ENCODE measurements around the gene SLC9A1.

The SLC9A1 gene

DNA sequence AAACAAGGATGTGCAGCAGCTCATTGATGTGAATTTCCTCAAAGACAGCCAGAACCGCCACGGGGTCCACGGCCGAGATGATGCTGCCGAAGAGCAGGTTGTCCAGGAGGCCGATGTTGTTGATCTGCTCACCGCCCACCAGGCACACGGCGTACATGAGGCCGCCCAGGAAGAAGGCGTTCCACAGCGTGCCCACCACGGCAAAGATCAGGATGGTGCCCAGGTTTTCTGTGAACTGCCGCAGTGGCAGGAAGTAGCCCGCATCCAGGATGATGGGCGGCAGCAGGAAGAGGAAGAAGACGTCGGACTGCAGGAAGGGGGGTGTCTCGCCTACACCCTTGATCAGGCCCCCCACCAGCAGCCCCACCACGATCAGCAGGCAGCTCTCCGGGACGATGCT is 41.1 kb downstream of the SLC9A1 start:
- CTCF ChIA-PET: interaction anchor here (2.2 kb wide), 1 partner anchor 183 kb away, joined by 7 read pairs; no protein-coding TSS in a partner anchor
- no peak for DNase-seq (ENCODE audit: extremely low spot score)
- POLR2A ChIA-PET: no interaction called here
- no peak for TF ChIP-seq CTBP1 (IDR thresholded peaks at IDR 0.05; ENCODE audit: borderline replicate concordance)
- TF ChIP-seq SUZ12 (IDR thresholded peaks at IDR 0.05): no peak
- no peak for TF ChIP-seq ZNF384 (IDR thresholded peaks at IDR 0.05)
- TF ChIP-seq L3MBTL2 (conservative IDR thresholded peaks at IDR 0.05): no peak
- no peak for TF ChIP-seq ARNT (IDR thresholded peaks at IDR 0.05)
- no peak for TF ChIP-seq NFRKB (IDR thresholded peaks at IDR 0.05)
- no peak for TF ChIP-seq ELF4 (IDR thresholded peaks at IDR 0.05)
- no peak for TF ChIP-seq HDGF (IDR thresholded peaks at IDR 0.05; ENCODE audit: borderline replicate concordance)
- no peak for TF ChIP-seq TARDBP (IDR thresholded peaks at IDR 0.05)
- no peak for TF ChIP-seq FOXA1 (IDR thresholded peaks at IDR 0.05)
- TF ChIP-seq, protein P1, sequence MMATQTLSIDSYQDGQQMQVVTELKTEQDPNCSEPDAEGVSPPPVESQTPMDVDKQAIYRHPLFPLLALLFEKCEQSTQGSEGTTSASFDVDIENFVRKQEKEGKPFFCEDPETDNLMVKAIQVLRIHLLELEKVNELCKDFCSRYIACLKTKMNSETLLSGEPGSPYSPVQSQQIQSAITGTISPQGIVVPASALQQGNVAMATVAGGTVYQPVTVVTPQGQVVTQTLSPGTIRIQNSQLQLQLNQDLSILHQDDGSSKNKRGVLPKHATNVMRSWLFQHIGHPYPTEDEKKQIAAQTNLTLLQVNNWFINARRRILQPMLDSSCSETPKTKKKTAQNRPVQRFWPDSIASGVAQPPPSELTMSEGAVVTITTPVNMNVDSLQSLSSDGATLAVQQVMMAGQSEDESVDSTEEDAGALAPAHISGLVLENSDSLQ (IDR thresholded peaks at IDR 0.05): no peak
- TF ChIP-seq BHLHE40 (IDR thresholded peaks at IDR 0.05; ENCODE audit: borderline replicate concordance): no peak
- no peak for TF ChIP-seq FOXM1 (IDR thresholded peaks at IDR 0.05; ENCODE audit: borderline replicate concordance)
- no peak for TF ChIP-seq SP1 (IDR thresholded peaks at IDR 0.05)
- TF ChIP-seq LEF1 (IDR thresholded peaks at IDR 0.05; ENCODE audit: borderline replicate concordance): no peak
- TF ChIP-seq FOXK2 (IDR thresholded peaks at IDR 0.05): no peak

DNA sequence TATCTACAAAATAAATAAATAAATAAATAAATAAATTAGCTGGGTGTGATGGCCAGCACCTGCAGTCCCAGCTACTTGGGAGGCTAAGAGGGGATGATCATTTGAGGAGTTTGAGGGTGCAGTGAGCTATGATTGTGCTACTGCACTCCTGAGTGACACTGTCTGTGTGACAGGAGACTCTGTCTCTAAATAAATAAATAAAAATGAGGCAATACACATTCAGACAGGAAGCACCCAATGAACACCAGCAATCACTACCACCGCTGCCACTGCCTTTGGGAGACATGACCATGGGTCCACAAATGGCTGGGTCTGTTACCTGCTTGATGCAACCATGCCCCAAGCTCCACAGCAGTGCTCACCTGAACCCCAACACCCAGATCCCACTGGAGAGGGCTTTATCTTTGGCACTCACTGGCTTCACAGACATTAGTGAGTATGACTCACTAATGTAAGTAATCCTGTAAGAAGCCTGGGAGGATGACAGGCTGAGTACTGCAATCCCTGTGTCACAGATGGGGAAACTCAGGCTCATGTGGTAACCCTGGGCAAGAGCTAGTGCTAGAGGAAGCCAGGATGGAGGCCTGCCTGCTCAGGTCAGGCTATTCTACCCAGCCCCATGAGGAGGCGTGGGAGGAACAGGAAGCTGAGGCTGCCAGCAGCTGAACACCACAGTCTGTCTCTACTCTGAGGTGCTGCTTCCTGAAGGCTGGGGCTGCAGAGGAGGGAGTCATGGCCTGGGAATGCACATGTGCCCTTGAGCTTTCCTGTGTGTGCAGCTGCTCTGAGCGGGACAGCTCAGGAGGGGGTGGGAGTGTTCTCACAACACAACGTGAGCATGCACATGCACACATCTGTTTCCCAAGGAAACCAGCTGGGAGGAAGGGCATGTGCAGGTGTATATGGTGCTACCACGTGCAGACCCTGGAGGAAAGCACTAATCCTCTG is 43.0 kb downstream of the SLC9A1 start:
- POLR2A ChIA-PET: no interaction called here
- TF ChIP-seq CTBP1 (IDR thresholded peaks at IDR 0.05; ENCODE audit: borderline replicate concordance) (no peak), ZNF384 (IDR thresholded peaks at IDR 0.05) (no peak), SP1 (IDR thresholded peaks at IDR 0.05) (no peak), HDGF (IDR thresholded peaks at IDR 0.05; ENCODE audit: borderline replicate concordance) (no peak), FOXA1 (IDR thresholded peaks at IDR 0.05) (no peak)
- CTCF ChIA-PET: interaction anchor here (0.9 to 1.4 kb wide), 2 partner anchors 66 to 185 kb away, joined by 3 read pairs; no protein-coding TSS in a partner anchor
- DNase-seq (ENCODE audit: extremely low spot score): no peak

DNA sequence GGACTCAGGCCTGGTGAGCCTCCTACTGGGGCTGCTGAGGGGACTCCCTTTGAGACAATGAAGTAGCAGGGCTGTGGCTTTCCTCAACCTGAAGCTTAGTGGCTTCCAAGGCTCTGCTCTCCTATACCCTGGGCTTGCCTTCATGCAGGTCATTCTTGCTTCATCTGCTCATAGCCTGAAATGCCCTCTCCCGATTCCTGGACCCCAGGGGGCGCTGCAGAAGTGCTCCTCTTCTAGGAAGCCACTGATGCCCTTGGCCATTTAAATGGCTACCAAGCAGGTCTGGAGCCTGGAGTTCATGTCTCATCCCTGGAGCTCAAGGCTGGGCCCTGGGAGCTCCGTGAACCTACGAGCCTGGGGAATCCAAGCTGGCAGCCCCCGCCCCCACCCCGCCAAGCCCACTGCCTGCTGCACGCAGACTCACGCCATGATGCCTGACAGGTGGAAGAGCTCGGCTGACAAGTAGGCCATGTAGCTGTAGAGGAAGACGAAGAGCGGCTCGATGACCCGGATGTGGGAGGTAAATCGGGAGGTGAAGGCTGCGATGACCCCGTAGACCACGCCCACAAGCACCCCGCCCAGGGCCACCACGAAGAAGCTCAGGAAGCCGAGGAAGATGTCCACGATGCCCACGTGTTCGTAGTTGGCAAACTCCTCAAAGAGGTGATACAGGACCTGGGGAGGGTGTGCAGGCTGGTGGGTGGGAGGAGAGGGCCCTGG is 45.7 kb downstream of the SLC9A1 start:
- ChIA-PET POLR2A (no interaction called here), CTCF (no interaction called here)
- peak; percentile 41 for DNase-seq (ENCODE audit: extremely low spot score)
- no peak for TF ChIP-seq TARDBP (IDR thresholded peaks at IDR 0.05)
- TF ChIP-seq BHLHE40 (IDR thresholded peaks at IDR 0.05; ENCODE audit: borderline replicate concordance): no peak
- no peak for TF ChIP-seq SP1 (IDR thresholded peaks at IDR 0.05)
- no peak for TF ChIP-seq FOXK2 (IDR thresholded peaks at IDR 0.05)

DNA sequence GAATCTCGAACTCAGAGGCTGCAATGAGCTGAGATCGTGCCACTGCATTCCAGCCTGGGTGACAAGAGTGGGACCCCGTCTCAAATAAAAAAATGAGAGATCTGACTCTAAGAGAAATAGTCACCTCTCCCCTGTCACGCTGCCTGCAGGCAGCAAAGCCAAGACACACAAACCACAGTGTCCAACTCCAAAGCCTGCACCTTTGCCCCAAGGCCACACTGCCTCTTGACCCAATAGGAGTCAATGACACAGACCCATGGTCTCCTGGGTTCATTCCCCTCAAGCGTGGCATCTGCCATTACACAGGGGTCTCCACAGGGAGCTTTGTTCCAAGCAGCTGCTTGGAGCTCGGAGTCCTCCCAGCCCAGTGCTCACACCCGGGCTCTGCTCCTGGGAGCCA is 46.3 kb downstream of the SLC9A1 start:
- CTCF ChIA-PET: interaction anchor here (0.8 kb wide), 1 partner anchor 192 kb away, joined by 8 read pairs; no protein-coding TSS in a partner anchor
- DNase-seq (ENCODE audit: extremely low spot score): no peak
- TF ChIP-seq CTBP1 (IDR thresholded peaks at IDR 0.05; ENCODE audit: borderline replicate concordance) (no peak), L3MBTL2 (conservative IDR thresholded peaks at IDR 0.05) (no peak), BHLHE40 (IDR thresholded peaks at IDR 0.05; ENCODE audit: borderline replicate concordance) (no peak), SP1 (IDR thresholded peaks at IDR 0.05) (no peak), HDGF (IDR thresholded peaks at IDR 0.05; ENCODE audit: borderline replicate concordance) (no peak), SUZ12 (IDR thresholded peaks at IDR 0.05) (no peak), FOXA1 (IDR thresholded peaks at IDR 0.05) (no peak), NFRKB (IDR thresholded peaks at IDR 0.05) (no peak), FOXM1 (IDR thresholded peaks at IDR 0.05; ENCODE audit: borderline replicate concordance) (no peak), FOXK2 (IDR thresholded peaks at IDR 0.05) (no peak), TARDBP (IDR thresholded peaks at IDR 0.05) (no peak), ZNF384 (IDR thresholded peaks at IDR 0.05) (no peak), LEF1 (IDR thresholded peaks at IDR 0.05; ENCODE audit: borderline replicate concordance) (no peak), ELF4 (IDR thresholded peaks at IDR 0.05) (no peak), ARNT (IDR thresholded peaks at IDR 0.05) (no peak)
- TF ChIP-seq, protein P1 (IDR thresholded peaks at IDR 0.05): no peak
- POLR2A ChIA-PET: no interaction called here

DNA sequence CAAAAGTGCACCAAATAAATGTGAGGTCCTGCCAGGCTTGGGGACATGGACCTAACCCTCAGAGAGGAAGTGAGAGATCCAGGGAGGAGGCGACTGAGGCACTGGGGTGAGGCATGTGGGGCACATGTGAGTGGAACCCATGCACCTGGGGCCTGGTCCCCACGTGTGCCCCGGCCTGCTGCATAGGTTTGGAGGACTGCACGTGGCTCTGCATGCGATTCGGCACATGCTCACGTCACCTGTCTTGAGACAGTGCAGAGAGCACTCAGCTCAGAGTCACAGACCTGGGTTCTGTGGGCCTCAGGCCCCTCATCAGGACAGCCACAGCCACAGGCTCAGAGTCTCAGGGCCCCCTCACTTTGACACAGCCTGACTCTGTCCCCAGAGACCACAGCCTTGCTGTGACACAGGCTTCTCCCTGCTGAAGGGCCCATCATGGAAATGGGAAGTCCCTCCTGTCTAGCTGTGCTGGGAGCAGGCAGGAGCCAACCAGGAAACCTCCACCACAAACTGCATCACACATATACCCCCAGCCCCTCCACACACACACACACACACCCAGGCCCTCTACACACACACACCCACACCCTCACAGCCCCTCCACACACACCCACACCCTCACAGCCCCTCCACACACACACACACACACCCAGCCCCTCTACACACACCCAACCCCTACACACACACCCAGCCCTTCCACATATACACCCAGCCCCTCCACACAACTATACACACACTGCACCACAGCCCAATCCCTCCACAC is 48.2 kb downstream of the SLC9A1 start:
- no peak for DNase-seq (ENCODE audit: extremely low spot score)
- TF ChIP-seq, protein P1 (IDR thresholded peaks at IDR 0.05): no peak
- no peak for TF ChIP-seq HDGF (IDR thresholded peaks at IDR 0.05; ENCODE audit: borderline replicate concordance)
- no peak for TF ChIP-seq NFRKB (IDR thresholded peaks at IDR 0.05)
- no peak for TF ChIP-seq SUZ12 (IDR thresholded peaks at IDR 0.05)
- TF ChIP-seq FOXM1 (IDR thresholded peaks at IDR 0.05; ENCODE audit: borderline replicate concordance): no peak
- TF ChIP-seq ELF4 (IDR thresholded peaks at IDR 0.05): no peak
- no peak for TF ChIP-seq CTBP1 (IDR thresholded peaks at IDR 0.05; ENCODE audit: borderline replicate concordance)
- no peak for TF ChIP-seq L3MBTL2 (conservative IDR thresholded peaks at IDR 0.05)
- no peak for TF ChIP-seq FOXK2 (IDR thresholded peaks at IDR 0.05)
- TF ChIP-seq SP1 (IDR thresholded peaks at IDR 0.05): no peak
- no peak for TF ChIP-seq LEF1 (IDR thresholded peaks at IDR 0.05; ENCODE audit: borderline replicate concordance)
- TF ChIP-seq ARNT (IDR thresholded peaks at IDR 0.05): no peak
- no peak for TF ChIP-seq BHLHE40 (IDR thresholded peaks at IDR 0.05; ENCODE audit: borderline replicate concordance)
- no peak for TF ChIP-seq ZNF384 (IDR thresholded peaks at IDR 0.05)
- TF ChIP-seq TARDBP (IDR thresholded peaks at IDR 0.05): no peak
- TF ChIP-seq FOXA1 (IDR thresholded peaks at IDR 0.05): no peak
- CTCF ChIA-PET: no interaction called here
- POLR2A ChIA-PET: no interaction called here

Data from HEK293T (cell line).